RPMI8226 (cell line): ENCODE results near the gene ACTR5.

ENCODE experiments used
- DNase-seq: peaks from one replicate; pipeline ENCODE4 v3.0.0-alpha.2; 2015

The ACTR5 gene

GRCh38 chr20:38748097-38748860 lies at the start of gene ACTR5:
Gene ACTR5 (plus strand): TSS chr20:38748460. CDS start chr20:38748479, 19 bp downstream.
- peak; percentile 92 for DNase-seq

- DNase-seq: no peak
These were observed 49.7 kb upstream of the ACTR5 start for GRCh38 chr20:38698541-38698940.

- no peak for DNase-seq
These were observed 48.1 kb upstream of the ACTR5 start for GRCh38 chr20:38700141-38700540.

GRCh38 chr20:38700926-38701325 lies 47.3 kb upstream of the ACTR5 start:
- DNase-seq: no peak

- no peak for DNase-seq
These were observed 44.7 kb upstream of the ACTR5 start for GRCh38 chr20:38703526-38703925.

GRCh38 chr20:38704136-38704535 lies 44.1 kb upstream of the ACTR5 start:
- no peak for DNase-seq

GRCh38 chr20:38706509-38706908 lies 41.8 kb upstream of the ACTR5 start:
- DNase-seq: no peak

GRCh38 chr20:38714308-38714707 lies 34.0 kb upstream of the ACTR5 start:
- no peak for DNase-seq

GRCh38 chr20:38715646-38716045 lies 32.6 kb upstream of the ACTR5 start:
- no peak for DNase-seq

- no peak for DNase-seq
These were observed 25.6 kb upstream of the ACTR5 start for GRCh38 chr20:38722683-38723016.

- DNase-seq: peak; percentile 36
These were observed 25.0 kb upstream of the ACTR5 start for GRCh38 chr20:38723017-38723847.

GRCh38 chr20:38723848-38724625 lies 24.2 kb upstream of the ACTR5 start, which contains the start of gene SLC32A1:
Gene SLC32A1 (plus strand): TSS chr20:38724486. CDS start chr20:38724725, 239 bp downstream.
- DNase-seq: no peak

GRCh38 chr20:38724626-38725147 lies 23.6 kb upstream of the ACTR5 start:
- DNase-seq: no peak

GRCh38 chr20:38725148-38725901 lies 22.9 kb upstream of the ACTR5 start:
- DNase-seq: peak; percentile 66

- peak; percentile 65 for DNase-seq
These were observed 22.1 kb upstream of the ACTR5 start for GRCh38 chr20:38725931-38726803.

GRCh38 chr20:38726804-38727606 lies 21.3 kb upstream of the ACTR5 start:
- peak; percentile 70 for DNase-seq

- no peak for DNase-seq
These were observed 20.6 kb upstream of the ACTR5 start for GRCh38 chr20:38727607-38728190.

GRCh38 chr20:38728191-38728781 lies 20.0 kb upstream of the ACTR5 start:
- no peak for DNase-seq

- peak; percentile 30 for DNase-seq
These were observed 19.2 kb upstream of the ACTR5 start for GRCh38 chr20:38728911-38729642.
